Epidermal melanocyte (primary cell): ENCODE results near the gene DYNLT2B.
"Not testable (repeated sequence)": the region's sequence is repeated elsewhere in the genome, so short reads cannot be mapped to it uniquely, and the experiment has no call there.

Experiments
- DNase-seq: peaks from one replicate; pipeline ENCODE4 v3.0.0; 2011; ENCODE audit warnings: low spot score; ENCODE audit not compliant: insufficient read length

DYNLT2B gene

GRCh38 chr3:196317687-196318467 lies at the start of gene DYNLT2B:
TSS of gene DYNLT2B (minus strand) at chr3:196318240. CDS start at chr3:196318152, 88 bp downstream.
- DNase-seq, result peak; percentile 98

DNA sequence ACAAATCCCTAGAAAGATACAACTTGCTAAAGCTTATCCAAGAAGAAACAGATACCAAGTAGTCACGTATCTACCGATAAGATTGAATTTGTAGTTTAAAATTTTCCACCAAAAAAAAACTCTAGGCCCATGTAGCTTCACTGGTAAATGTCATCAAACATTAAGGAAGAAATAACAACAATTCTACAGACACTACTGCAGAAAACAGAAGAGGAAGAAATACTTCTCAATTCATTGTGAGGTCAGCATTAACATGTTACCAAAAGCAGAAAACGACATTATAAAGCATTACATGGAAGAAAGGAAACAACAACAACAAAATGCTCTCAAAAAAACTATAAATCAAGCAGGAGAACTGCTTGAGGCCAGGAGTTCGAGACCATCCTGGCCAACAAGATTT lies 47.7 kb upstream of the DYNLT2B start:
- DNase-seq, result no peak

DNA sequence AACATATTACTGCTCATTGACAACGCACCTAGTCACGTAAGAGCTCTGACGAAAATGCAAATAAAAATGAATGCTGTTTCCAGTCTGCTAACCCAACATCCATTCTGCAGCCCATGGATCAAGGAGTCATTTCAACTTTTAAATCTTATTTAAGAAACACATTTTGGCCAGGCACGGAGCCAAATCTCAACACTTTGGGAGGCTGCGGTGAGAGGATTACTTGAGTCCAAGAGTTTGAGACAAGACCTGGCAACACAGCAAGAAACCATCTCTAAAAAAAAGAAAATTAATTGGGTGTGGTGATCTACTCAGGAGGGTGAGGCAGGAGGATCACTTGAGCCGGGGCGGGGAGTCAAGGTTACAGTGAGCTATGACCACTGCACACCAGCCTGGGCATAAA lies 42.5 kb upstream of the DYNLT2B start:
- no peak for DNase-seq

- DNase-seq, result not testable (repeated sequence)
These were observed 40.5 kb upstream of the DYNLT2B start for GRCh38 chr3:196358540-196358939.

DNA sequence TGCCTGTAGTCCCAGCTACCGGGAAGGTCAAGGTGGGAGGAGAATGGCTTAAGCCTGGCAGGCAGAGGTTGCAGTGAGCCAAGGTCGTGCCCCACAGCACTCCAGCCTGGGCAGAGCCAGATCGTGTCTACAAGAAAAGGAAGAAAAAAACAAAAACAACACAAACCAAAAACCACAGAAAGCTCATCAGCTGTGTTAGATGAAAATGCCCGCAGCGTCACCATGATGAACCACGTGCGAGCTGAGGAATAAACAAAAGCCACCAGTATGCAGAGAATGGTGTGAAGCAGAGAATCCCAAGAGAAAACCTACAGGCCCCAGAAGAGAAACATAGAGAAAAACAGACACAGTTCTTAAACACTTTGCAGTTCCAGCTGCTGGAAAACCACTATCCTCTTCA lies 39.9 kb upstream of the DYNLT2B start:
- no peak for DNase-seq

DNA sequence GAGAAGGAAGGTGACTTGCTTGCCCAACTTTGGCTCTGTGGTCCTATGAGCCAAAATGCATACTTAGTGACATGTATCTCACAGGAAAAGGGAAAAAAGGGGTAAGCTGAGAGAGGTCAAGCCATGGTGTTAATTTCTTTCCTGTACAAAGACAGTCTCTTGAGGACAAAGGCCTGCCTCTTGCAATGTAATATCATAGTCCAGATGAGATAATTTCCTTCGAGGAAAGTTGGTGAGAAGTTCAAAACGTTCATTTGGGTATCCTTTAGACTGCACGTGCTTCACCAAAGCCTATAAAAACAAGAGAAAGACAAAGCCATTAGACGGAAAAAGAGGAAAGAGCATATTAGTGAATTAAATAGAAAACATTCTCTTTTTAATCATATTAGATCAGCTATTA lies 38.5 kb upstream of the DYNLT2B start:
- no peak for DNase-seq

DNA sequence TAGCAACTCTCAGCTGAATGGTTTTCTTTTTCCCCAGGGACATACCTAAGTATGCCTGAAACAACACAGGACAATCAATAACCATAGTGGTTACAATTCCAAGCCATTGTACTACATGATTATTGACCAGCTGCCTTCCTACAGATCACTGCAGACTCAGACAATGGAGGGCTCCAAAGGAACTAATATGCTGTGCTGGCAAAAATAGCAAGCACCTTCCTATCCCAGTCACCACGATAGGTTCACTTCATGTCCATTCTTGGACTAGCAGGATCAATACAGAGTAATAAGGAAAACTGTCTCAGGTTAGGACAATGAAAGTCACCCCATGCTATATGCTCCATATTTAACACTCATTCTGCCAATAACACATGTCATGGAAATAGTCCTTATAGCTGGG lies 37.6 kb upstream of the DYNLT2B start:
- no peak for DNase-seq

GRCh38 chr3:196354132-196354531 lies 36.1 kb upstream of the DYNLT2B start:
- DNase-seq, result no peak

DNA sequence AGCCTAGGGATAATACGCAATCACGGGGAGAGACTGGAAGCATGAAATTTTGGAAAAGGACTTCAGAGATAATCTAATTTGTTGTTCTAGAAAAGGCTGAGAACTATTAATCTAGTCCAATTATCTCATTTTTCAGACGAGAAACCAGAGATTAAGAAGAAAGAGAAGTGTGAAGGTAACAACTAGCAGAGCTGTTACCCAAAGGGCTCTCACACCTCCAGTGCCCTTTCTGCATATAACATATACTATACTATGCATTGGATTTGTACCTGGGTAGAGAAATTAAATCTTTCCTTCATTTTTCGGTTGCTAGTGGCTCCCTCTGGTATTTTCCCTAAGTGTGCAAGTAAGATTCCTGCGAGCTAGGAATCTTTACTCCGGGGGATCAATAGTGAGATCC lies 33.5 kb upstream of the DYNLT2B start:
- no peak for DNase-seq

DNA sequence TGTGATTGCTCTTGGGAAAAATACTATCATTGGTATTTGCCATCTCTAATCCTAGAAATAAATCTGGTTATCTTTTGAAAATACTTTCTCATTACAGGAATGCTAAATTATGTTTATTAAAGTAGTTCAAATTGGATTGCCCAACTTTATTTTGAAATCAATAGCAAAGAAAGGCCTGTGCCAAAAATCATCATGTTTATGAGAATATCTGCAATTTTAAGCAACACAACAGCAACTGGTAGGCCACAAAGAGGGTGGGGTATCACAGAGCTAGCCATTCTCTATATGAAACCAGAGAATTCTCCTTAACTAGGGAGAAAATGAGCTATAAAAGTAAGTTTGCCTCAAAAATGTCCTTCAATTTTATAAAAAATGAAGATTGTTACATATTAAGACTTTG lies 32.0 kb upstream of the DYNLT2B start:
- no peak for DNase-seq

- no peak for DNase-seq
These were observed 30.7 kb upstream of the DYNLT2B start for GRCh38 chr3:196348698-196349097.

- DNase-seq, result no peak
These were observed 26.6 kb upstream of the DYNLT2B start for GRCh38 chr3:196344663-196345062.

GRCh38 chr3:196343917-196344316 lies 25.9 kb upstream of the DYNLT2B start:
- not testable (repeated sequence) for DNase-seq

GRCh38 chr3:196341137-196341536 lies 23.1 kb upstream of the DYNLT2B start:
- DNase-seq, result no peak

- DNase-seq, result no peak
These were observed 22.4 kb upstream of the DYNLT2B start for GRCh38 chr3:196340466-196340865.

DNA sequence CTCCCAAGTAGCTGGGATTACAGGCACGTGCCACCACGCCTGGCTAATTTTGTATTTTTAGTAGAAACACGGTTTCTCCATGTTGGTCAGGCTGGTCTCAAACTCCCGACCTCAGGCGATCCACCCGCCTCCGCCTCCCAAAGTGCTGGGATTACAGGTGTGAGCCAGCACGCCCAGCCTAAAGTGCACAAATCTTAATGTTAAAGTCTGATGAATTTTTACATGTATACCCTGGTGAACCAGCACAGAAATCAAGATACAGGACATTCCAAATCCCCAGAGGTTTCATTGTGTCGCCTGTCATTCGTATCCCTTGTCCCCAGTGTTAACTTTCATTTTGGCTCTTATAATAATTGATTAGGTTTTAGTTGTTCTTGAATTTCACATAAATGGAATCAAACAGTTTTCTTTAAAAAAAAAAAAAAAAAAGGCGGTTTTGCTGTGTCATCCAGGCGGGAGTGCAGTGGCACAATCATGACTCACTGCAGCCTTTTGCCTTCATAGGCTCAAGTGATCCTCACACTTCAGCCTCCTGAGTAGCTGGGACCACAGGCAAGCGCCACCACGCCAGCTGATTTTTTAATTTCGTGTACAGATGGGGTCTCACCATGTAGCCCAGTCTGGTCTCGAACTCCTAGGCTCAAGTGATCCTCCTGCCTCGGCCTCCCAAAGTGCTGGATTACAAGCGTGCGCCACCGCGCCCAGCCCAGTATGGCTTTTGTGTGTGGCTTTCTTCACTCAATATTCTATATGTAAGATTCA lies 21.6 kb upstream of the DYNLT2B start:
- DNase-seq, result no peak

DNA sequence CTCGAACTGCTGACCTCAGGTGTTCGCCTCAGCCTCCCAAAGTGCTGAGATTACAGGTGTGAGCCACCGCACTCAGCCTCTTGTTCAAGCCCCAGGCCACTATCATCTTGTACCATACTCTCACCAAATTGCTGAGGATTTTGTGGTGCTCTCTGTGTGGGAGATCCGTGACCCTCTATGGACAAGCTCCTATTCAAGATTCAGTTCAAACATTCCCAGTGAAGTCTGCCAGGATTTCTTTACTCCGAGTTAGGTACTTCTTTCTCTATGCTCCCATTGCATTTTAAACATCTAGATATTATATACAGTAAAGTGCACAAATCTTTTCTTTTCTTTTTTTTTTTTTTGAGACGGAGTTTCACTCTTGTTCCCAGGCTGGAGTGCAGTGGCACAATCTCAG lies 21.0 kb upstream of the DYNLT2B start:
- no peak for DNase-seq

- DNase-seq, result no peak
These were observed 18.5 kb upstream of the DYNLT2B start for GRCh38 chr3:196336319-196337145.

GRCh38 chr3:196335503-196335948 lies 17.5 kb upstream of the DYNLT2B start:
- DNase-seq, result no peak

DNA sequence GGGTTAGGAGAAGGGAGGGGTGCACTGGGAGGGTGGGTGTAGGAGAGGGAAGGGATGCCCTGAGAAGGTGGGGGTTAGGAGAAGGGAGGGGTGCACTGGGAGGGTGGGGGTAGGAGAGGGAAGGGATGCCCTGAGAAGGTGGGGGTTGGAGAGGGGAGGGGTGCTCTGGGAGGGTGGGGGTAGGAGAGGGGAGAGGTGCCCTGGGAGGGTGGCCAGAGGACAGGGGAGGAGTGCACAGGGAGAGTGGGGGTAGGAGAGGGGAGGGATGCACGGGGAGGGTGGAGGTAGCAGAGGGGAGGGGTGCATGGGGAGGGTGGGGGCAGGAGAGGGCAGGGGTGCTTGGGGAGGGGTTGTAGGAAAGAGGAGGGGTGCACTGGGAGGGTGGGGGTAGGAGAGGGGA lies 16.9 kb upstream of the DYNLT2B start:
- DNase-seq, result no peak

DNA sequence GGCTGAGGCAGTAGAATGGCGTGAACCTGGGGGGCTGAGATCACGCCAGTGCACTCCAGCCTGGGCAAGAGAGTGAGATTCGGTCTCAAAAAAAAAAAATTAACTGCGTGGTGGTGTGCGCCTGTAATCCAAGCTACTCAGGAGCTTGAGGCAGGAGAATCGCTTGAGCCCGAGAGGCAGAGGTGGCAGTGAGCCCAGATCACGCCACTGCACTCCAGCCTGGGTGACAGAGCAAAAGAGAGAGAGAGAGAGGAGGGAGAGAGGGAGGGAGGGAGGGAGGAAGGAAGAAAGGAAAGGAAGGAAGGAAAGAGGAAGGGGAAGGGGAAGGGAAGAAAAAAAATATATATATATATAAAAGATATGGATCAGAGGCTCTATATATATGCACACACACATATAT lies 14.1 kb upstream of the DYNLT2B start:
- no peak for DNase-seq

DNA sequence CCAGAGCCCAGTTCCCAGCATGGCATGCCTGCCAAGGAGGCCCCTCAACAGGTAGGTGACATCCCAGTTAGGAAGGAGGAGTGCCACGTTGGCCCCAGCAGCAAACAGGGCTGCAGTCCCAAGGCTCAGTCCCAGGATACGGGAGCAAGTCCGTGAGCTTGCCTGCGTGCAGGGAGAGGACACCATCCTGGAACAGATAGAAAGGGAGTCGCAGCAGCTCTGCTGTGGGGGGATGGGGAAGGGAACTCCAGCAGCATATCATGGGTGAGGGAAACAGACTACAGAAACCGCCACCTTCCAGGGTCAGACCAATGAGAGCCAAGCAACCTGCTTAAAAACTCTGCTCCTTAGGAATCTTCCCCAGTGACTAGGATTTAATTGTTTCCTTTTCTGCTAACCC lies 9.4 kb upstream of the DYNLT2B start:
- DNase-seq, result no peak
